Activated naive CD8-positive, alpha-beta T cell treated with anti-CD3 and anti-CD28 coated beads, Interleukin-2, amount 50 U/mL, for 24 hours (primary cell): ENCODE measurements around the gene LIMS3.
"Not testable (repeated sequence)": the region's sequence is repeated elsewhere in the genome, so short reads cannot be mapped to it uniquely, and the experiment has no call there.

Experiments
- ATAC-seq: fragments of 150-1000 bp; cut with Tn5 transposase; one replicate; pipeline ENCODE4 v1.10.0; 2021
- DNase-seq: peaks from one replicate; pipeline ENCODE4 v3.0.0; 2021
- H3K27ac Mint-ChIP-seq: one replicate; pipeline ENCODE4 v1.8.0; 2021; ENCODE audit warnings: mild to moderate bottlenecking, mixed read lengths
- H3K27me3 Mint-ChIP-seq: one replicate; pipeline ENCODE4 v1.8.0; 2021; ENCODE audit warnings: mixed read lengths
- H3K36me3 Mint-ChIP-seq: one replicate; pipeline ENCODE4 v1.8.0; 2021; ENCODE audit warnings: low read depth, mixed read lengths
- H3K4me1 Mint-ChIP-seq: one replicate; pipeline ENCODE4 v1.8.0; 2021; ENCODE audit warnings: mixed read lengths
- H3K4me3 Mint-ChIP-seq: one replicate; pipeline ENCODE4 v1.8.0; 2021; ENCODE audit warnings: mild to moderate bottlenecking, moderate library complexity, mixed read lengths
- H3K9me3 Mint-ChIP-seq: one replicate; pipeline ENCODE4 v1.8.0; 2021; ENCODE audit warnings: mixed read lengths

Gene LIMS3, protein sequence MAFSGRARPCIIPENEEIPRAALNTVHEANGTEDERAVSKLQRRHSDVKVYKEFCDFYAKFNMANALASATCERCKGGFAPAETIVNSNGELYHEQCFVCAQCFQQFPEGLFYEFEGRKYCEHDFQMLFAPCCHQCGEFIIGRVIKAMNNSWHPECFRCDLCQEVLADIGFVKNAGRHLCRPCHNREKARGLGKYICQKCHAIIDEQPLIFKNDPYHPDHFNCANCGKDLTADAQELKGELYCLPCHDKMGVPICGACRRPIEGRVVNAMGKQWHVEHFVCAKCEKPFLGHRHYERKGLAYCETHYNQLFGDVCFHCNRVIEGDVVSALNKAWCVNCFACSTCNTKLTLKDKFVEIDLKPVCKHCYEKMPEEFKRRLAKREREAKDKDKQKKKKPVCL

GRCh38 chr2:109898462-109899336 is at the start of gene LIMS3:
Gene LIMS3, plus strand, starts transcription at chr2:109898688. Its CDS starts 41 bp downstream, at chr2:109898729.
- not testable (repeated sequence) for H3K36me3 Mint-ChIP-seq, H3K4me1 Mint-ChIP-seq, ATAC-seq, DNase-seq, H3K27ac Mint-ChIP-seq, H3K9me3 Mint-ChIP-seq, H3K4me3 Mint-ChIP-seq, H3K27me3 Mint-ChIP-seq

DNA sequence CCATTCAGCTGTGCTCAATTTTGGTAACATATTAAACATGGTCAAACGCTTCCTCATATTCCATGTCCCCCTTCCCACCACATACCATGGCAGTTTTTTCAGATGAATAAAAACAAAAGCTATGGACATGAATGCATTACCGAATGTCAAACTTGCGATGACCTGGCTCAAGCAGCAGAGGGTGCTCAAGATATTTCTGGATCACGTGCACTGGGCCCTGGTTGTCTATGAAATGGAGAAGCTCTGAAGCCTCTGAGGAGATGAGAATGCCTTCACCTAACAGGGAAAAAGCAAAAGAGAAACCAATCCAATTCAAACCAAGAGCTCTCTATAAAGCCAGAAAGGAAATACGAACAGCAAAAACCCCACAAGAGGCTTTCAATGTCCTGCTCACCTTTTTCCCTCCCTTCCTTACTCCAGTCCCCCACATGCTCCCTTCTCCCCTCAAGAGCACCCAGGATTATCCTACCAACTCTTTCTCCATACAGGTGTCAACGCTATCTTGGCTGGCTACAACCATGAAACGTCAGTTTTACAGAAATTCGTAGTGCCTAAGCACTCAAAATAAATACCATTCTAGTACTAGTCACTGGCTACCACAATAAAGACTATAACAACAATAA is 27.2 kb upstream of the LIMS3 start:
- not testable (repeated sequence) for H3K4me1 Mint-ChIP-seq, H3K27me3 Mint-ChIP-seq, H3K36me3 Mint-ChIP-seq, H3K9me3 Mint-ChIP-seq, DNase-seq, H3K27ac Mint-ChIP-seq, H3K4me3 Mint-ChIP-seq
- peak; percentile 69 for ATAC-seq

- H3K27me3 Mint-ChIP-seq, H3K9me3 Mint-ChIP-seq, H3K4me3 Mint-ChIP-seq, DNase-seq, H3K27ac Mint-ChIP-seq, ATAC-seq, H3K36me3 Mint-ChIP-seq, H3K4me1 Mint-ChIP-seq: not testable (repeated sequence)
These were observed 21.9 kb upstream of the LIMS3 start for GRCh38 chr2:109876625-109877024.

DNA sequence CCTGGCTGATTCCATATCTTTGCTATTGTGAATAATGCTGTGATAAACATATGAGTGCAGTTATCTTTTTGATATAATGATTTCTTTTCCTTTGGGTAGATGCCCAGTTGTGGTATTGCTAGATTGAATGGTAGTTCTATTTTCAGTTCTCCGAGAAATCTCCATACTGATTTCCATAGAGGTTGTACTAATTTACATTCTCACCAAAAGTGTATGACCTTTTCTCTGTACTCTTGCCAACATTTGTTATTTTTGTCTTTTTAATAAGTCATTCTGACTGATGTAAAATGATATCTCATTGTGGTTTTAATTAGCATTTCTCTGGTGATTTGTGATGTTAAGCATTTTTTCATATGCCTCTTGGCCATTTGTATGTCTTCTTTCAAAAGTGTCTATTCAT is 16.4 kb upstream of the LIMS3 start:
- not testable (repeated sequence) for ATAC-seq, H3K27me3 Mint-ChIP-seq, H3K36me3 Mint-ChIP-seq, DNase-seq, H3K27ac Mint-ChIP-seq, H3K4me1 Mint-ChIP-seq, H3K4me3 Mint-ChIP-seq, H3K9me3 Mint-ChIP-seq

- not testable (repeated sequence) for H3K4me3 Mint-ChIP-seq, H3K9me3 Mint-ChIP-seq, H3K27ac Mint-ChIP-seq, H3K4me1 Mint-ChIP-seq, H3K27me3 Mint-ChIP-seq, ATAC-seq, DNase-seq, H3K36me3 Mint-ChIP-seq
These were observed 10.1 kb upstream of the LIMS3 start for GRCh38 chr2:109888414-109888813.

GRCh38 chr2:109889909-109890308 is 8.6 kb upstream of the LIMS3 start:
- H3K4me1 Mint-ChIP-seq, H3K36me3 Mint-ChIP-seq, DNase-seq, H3K27me3 Mint-ChIP-seq, H3K27ac Mint-ChIP-seq, H3K9me3 Mint-ChIP-seq, H3K4me3 Mint-ChIP-seq, ATAC-seq: not testable (repeated sequence)

GRCh38 chr2:109891024-109891423 is 7.5 kb upstream of the LIMS3 start:
- not testable (repeated sequence) for DNase-seq, H3K4me1 Mint-ChIP-seq, ATAC-seq, H3K4me3 Mint-ChIP-seq, H3K27ac Mint-ChIP-seq, H3K27me3 Mint-ChIP-seq, H3K9me3 Mint-ChIP-seq, H3K36me3 Mint-ChIP-seq

DNA sequence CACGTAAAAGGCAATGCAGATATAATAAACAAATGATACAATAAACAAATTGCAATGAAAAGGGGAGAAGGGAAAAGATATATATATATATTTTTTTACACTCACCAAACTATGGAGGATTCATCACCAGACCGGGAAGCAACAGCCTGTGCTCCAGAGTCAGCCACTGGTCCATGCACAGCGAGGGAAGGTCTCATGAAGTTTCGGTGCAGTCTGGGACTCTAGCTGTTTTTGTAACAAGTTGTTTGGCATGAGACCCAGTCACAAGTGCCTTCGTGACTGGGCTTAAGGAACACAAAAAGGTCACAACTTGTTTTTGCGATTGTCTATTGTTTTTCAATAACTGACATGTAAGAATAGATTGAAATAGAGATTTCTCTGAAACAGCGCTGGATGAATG is 4.8 kb upstream of the LIMS3 start:
- H3K9me3 Mint-ChIP-seq, H3K4me3 Mint-ChIP-seq, H3K27ac Mint-ChIP-seq, H3K4me1 Mint-ChIP-seq, DNase-seq, H3K27me3 Mint-ChIP-seq, ATAC-seq, H3K36me3 Mint-ChIP-seq: not testable (repeated sequence)

DNA sequence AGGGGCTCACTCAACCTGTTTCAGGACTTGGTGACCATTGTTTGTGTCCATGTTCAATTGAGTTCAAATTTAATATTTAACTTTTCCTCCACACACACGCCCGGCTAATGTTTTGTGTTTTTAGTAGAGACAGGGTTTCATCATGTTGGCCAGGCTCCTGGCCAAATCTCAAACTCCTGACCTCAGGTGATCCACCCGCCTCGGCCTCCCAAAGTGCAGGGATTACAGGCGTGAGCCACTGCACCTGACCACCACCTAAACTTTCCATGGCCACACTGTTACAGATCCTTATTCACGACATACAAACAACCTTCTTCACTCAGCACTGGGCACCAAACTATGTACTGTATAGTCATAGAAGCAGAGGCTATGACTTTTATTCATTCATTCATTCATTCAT is 4.3 kb upstream of the LIMS3 start:
- H3K4me3 Mint-ChIP-seq, ATAC-seq, DNase-seq, H3K9me3 Mint-ChIP-seq, H3K4me1 Mint-ChIP-seq, H3K36me3 Mint-ChIP-seq, H3K27ac Mint-ChIP-seq, H3K27me3 Mint-ChIP-seq: not testable (repeated sequence)

- not testable (repeated sequence) for H3K27ac Mint-ChIP-seq, H3K9me3 Mint-ChIP-seq, DNase-seq, H3K27me3 Mint-ChIP-seq, H3K4me1 Mint-ChIP-seq, H3K4me3 Mint-ChIP-seq, ATAC-seq, H3K36me3 Mint-ChIP-seq
These were observed 3.2 kb upstream of the LIMS3 start for GRCh38 chr2:109895090-109895869.

GRCh38 chr2:109896212-109896611 is 2.3 kb upstream of the LIMS3 start:
- H3K27me3 Mint-ChIP-seq, H3K36me3 Mint-ChIP-seq, H3K4me3 Mint-ChIP-seq, H3K4me1 Mint-ChIP-seq, DNase-seq, H3K9me3 Mint-ChIP-seq, H3K27ac Mint-ChIP-seq: not testable (repeated sequence)
- peak; percentile 98 for ATAC-seq

- H3K27me3 Mint-ChIP-seq, H3K27ac Mint-ChIP-seq, H3K4me1 Mint-ChIP-seq, DNase-seq, H3K36me3 Mint-ChIP-seq, ATAC-seq, H3K9me3 Mint-ChIP-seq, H3K4me3 Mint-ChIP-seq: not testable (repeated sequence)
These were observed 573 bp upstream of the LIMS3 start for GRCh38 chr2:109897769-109898461.

DNA sequence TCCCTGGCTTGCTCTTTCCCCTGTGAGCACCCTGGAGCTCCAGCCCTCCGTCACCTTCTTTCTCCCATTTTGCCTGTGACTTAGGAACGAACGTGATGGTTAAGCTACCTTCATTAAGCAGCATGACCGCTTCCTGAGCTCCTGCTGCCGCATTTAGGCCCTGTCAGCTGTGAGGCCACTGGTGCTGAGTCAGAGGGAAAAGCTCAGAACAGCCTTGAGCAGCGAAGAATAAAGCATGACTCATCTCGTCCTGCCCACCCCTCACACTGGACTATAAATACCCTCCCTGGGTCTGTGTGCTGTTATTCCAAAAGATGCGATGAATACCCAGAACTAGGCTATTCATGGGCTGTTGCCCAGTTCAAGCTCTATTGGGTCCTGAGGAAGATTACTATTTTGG is 7.3 kb downstream of the LIMS3 start:
- H3K4me3 Mint-ChIP-seq, H3K36me3 Mint-ChIP-seq, H3K27me3 Mint-ChIP-seq, ATAC-seq, DNase-seq, H3K9me3 Mint-ChIP-seq, H3K27ac Mint-ChIP-seq, H3K4me1 Mint-ChIP-seq: not testable (repeated sequence)

DNA sequence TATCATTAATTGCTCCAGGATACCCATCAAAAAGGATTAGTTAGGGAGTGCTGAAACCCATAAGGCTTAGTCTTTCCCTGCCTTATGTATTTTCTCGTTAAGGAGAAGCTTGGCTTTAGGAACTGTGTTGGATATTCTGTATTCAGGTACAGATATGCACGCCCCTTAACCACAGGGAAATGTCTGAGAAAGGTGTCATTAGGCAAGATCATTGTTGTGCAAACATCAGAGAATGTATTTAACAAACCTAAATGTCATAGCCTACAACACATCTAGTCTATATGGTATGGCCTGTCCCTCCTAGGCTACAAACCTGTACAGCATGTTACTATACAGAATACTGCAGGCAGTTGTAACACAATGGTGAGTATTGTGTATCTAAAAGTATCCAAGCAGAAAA is 10.1 kb downstream of the LIMS3 start:
- H3K4me1 Mint-ChIP-seq, H3K36me3 Mint-ChIP-seq, H3K4me3 Mint-ChIP-seq, H3K9me3 Mint-ChIP-seq, H3K27me3 Mint-ChIP-seq, H3K27ac Mint-ChIP-seq, ATAC-seq, DNase-seq: not testable (repeated sequence)
